NCI-H526 (cell line): ENCODE results near the gene CENPP.
A peak's percentile ranks its signal among the peaks of the same experiment; 100 is the strongest.

Experiments used
- DNase-seq, 2 experiments: peaks; one replicate each; lab custom pipeline; 2025; lab: John Stamatoyannopoulos, UW

Gene CENPP

DNA sequence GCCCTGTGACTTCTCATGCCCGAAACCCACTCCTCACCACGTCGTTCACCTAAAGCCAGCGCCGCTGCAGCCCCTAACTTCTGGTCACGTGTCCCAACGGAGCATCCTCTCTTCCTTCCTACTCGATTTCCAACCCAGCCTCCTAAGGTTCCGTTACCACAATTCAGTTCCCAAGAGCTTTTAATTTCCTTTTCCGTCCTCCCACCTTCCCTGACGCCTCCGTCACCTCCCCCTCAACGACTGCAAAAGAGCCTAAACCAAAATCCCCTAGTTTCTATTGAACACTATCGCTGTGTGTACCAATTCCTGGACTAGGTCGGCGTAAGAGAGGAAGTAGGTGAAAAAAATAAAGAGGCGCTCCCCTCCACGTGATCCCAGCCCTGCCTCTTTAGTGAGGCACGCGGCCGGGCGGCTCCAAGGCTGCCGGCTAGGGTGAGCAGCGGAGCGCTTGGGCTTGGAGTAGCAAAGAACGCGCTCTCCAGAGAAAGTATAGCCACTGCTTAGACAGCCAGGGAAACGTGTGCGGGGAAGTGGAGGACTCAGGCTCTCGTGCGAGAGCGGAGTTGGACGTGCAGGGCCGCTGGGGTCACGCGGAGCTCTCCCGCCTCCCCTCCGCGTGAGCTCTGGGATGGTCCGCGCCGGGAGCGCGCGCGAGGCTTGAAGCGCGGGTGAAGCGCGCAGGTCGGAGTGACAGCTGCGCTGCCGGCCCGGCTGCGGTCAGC is at the start of gene CENPP, which contains the start of gene NOL8:
Gene CENPP, plus strand, starts transcription at position 685 of the 722 bp plus-strand sequence.
Gene NOL8, minus strand, starts transcription at position 82 of the 722 bp plus-strand sequence. CDS start 1,189 bp downstream, outside the sequence.
- DNase-seq = peak; percentile 81 to 89

DNA sequence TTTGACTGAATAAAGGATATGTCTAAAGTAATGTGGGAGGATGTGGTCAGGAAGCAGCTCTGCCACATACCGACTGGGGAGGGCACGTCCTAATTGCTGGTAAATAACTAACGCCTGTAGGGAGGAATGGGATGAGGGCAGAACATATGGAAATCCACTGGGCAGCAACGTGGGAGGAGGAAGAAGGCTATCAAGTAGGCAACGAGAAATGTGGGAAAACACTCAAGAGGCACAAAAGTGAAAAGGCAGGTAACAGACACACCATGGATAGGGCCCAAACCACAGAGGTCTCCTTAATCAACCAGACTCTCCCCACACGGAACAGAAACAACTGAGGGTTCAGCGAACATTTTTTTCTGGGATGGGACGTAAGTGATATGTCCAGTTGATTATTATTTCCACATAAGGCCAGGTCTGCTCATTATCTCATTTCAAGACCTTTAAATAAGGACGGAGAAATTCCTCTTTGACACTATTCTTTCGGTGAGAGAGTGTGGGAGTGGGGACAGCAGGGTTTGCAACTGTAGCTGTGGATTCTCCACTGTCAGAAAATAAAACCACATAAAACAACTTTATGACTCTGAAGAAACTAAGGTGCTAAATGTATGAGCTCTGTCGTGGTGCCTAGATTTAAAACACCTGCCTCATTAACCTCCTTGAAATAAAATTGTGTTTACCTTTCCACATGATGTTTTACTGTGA is 49.3 kb upstream of the CENPP start:
- DNase-seq = no peak

DNA sequence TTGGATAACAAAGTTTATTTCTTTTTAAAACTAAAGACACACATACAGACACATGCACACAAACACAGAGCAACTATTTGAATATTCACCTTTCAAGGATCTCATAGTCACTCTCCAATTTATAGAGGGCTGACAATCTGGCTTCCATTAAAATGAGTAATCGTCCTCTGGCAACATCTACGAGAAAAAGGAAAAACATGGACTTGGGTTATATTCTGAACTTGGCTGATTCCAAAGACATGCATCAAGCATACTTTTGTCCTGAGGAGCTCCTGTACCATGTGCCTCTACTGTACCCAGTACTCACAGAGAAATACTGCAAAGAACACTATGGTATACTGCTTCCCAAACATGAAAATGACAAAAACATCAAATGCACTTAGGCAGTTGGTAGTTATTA is 47.6 kb upstream of the CENPP start:
- no peak for DNase-seq

DNA sequence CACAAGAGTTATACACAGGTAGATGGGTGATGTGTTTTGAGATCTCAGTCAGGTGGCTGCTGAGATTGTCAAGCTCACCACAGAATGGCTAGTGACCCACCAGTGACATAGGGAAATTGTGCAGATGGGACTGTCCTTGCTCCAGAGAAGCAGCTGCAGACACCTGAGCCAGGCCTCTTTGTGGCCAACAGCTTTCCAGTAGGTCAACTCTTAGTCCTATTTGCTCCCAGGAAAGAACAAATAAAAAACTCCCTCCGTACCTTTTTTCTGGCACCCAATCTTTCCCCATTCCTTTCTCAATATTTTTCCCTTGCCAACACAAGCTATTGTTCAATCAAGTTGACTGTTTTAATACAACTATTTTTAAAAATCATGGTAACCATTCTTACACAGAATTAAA is 46.5 kb upstream of the CENPP start:
- DNase-seq = no peak

DNA sequence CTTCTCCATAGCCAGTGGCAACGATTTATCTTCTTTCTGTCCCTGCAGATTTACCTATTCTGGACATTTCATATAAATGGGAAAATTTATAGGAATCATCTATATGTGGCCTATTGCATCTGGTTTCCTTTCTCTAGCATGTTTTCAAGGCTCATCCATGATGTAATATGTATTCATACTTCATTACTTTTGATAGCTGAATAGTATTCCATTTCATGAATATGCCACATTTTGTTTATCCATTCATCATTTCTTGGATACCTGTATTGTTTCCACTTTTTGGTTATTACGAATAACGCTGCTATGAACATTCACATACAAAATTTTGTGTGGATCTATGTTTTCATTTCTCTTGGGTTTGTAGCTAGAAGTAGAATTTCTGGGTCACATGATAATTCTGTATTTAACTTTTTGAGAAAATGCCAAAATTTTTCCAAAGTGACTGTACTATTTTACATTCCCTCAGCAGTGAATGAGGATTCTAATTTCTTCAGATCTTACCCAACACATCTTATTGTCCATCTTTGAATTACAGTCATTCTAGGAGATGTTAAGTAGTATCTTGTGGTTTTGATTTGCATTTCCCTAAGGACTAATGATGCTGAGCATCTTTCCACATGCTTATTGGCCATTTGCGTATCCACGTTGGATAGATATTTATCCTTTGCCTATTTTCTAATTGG is 35.9 kb upstream of the CENPP start:
- DNase-seq = no peak

DNA sequence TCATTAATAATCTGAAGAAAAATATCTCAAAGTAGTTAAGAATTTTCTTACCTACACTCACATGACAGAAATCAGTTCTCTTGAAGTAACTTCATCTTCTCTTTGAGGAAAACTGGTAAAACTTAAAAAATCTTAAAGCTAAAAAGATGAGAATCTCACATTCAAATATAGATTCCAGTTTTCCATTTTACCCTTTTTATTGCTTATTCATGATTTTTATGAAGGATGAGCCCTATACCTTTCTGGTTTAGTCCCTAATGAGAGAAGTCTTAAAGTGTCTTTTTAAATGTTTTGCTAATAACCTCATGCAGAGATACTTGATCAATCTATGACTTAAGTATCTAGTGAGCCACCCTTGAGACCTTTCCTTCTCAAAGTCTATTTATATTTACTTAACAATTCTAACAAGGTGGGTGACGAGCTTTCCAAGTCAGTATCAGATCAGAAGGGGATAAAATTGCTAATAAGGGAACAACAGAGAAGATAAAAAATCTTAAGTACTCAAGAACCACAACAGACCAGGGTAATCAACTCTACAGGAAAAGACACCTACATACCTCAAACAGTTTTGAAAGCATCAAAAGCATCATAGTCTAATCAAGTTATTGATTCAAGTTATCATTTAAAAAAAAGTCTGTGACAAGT is 34.8 kb upstream of the CENPP start:
- no peak for DNase-seq

DNA sequence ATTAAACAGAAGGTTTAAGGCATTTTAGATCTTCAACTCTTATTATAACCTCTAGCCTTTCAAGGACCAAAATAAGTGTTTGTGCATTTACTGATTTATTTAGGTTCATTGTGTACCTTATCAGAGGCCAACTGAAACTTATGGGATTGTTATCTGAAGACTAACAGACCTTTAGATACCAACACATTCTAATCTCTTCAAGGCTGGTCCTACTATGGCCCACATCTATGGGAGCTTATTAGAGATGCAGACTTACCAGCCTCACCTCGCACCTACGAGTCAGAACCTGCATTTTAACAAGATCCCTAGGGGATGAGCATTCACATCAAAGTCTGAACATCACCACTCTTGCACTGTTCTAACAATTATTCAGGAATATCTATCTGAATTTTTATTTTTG is 34.2 kb upstream of the CENPP start:
- no peak for DNase-seq

DNA sequence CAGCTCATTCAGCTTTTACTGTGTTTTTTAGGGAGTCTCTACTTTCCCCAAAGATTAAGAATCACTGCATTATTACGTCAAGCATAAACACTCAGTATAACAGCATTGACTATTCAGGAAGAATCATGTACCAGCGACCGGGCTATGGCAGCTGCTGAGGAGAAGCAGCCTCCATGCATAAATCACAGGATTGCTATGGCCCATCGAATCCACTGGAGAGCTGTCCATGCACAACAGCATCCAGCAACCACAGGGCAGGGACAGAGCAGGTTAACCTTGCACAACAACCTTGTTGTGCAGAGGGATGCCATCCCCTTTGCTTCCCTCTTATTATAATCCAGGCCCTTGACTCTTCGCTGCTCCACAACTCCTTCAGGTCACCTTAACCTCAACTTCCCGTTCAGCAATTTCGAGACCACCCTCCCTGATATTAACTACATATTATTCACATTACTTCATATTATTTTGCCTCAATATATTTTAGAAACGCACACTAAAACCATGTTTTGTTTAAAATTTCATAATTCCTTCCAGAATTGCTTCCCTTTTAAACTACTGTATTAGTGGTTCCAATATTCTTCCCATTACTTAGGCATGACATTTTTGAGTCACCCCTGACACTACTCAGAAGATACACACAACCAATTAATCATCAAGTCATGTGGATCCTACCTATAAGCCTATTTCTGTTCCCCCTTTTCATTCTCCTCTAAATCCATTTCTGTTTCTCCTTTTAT is 33.2 kb upstream of the CENPP start:
- no peak for DNase-seq

DNA sequence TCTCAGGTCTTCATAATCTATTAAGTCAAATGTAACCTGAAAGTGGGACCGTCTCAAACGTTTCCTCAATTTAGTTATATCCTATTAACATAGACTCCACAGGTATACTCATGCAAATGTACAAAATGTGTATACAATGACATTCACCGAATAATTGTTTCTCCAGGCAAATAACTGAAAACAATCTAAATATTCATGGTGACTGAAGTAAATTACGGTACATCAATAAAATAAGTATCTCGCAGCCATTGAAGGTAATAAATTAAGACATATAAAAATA is 32.7 kb upstream of the CENPP start:
- DNase-seq = no peak

DNA sequence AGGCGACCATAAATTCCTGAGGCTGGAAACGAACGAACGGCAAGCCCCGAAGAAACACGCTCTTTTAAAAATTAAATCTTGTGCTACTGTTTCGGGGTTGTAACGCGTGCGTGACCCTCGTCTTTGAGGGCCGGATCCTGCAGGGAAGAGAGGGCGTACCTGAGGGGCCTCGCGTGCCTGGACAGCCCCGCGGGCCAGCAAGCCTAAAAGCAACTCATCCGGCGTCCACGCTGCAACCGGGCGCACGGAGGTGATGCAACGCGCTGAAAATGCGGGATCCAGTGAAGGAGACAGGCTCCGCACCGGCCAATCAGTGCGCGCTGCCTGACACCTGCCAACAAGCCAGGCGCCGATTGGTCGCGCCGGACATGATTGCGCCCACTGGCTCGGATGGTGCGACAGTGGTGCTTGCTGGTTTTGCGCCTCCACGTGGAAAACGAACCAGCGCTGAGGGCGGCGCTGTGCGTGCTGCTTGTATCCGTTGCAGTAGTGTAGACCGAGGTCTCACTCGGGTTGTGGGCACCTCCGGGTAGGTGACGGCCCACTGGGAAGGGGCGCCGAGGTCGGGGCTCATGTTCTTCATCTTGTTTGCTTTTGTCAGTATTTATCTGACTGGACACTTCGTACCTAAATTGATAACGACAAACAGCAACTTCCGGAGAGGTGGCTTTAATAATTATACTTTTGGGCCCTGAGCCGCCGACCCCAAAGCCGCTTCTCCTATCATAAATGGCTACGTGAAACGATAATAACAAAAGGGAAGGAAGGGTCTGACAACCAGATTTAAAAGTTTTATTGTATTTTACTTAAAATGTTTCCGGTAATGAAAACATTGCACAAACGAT is 32.1 kb upstream of the CENPP start, which contains the start of gene IARS1:
Gene IARS1, minus strand, starts transcription at position 246 of the 845 bp plus-strand sequence. CDS start 4,278 bp downstream, outside the sequence.
- DNase-seq = peak; percentile 92 to 96

DNA sequence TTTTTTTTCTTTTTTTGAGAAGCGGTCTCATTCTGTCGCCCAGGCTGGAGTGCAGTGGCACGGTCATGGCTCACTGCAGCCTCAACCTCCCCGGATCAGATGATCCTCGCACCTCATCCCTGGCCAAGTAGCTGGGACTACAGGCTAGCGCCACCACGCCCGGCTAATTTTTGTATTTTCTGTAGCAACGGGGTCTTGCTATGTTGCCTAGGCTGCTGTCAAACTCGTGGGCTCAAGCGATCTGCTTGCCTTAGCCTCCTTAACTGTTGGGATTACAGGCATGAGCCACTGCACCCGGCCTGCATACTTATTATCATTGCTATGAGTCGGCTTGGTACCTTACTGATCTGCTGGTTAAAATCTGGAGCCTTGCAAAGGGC is 31.5 kb upstream of the CENPP start:
- peak in 1 of 2 experiments; percentile 10 for DNase-seq

DNA sequence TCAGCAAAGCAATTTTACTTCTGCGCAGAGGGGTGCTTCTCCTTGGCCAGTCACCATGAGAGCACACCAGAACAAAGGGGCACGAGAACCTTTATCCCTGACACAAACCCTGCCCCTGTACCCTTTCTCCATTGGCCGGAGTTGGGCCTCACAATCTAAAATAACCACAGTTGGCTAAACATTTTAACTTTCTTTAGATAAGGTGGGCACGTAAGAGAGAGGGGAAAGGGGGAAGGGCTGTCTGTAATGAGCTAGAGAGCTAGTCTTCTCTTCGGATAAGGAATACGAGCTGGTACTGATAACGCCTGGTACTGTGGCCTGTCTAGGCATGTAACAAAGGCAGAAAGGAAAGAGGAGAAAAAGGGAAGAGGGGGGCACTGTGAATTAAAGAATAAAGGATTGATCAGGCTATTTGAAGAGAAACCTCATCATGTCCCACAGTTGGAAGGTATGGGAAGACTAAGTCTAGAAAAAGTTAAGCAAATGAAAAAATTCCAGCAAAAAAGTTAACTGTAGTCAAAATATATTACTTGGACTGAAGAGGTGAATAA is 30.4 kb upstream of the CENPP start:
- DNase-seq = no peak

DNA sequence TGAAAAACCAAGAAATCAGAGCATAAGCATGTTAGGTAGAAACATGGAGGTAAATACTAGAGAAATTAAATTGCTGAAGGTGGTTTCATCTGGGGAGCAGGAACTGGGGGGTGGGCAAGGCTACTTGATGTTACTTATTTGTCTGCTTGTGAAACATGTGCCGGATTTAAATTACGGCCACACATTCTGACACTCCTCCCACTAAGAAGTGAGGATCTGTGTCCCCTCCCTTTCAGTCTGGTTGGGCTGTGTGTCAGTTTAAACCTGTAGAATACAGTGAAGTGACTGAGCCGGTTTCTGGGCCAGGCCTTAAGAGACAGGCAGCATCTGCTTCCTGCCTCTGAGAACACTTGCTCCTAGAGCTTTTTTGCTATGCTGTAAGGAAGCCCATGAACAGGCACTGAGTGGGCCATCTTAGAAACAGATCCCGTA is 29.9 kb upstream of the CENPP start:
- DNase-seq = no peak

DNA sequence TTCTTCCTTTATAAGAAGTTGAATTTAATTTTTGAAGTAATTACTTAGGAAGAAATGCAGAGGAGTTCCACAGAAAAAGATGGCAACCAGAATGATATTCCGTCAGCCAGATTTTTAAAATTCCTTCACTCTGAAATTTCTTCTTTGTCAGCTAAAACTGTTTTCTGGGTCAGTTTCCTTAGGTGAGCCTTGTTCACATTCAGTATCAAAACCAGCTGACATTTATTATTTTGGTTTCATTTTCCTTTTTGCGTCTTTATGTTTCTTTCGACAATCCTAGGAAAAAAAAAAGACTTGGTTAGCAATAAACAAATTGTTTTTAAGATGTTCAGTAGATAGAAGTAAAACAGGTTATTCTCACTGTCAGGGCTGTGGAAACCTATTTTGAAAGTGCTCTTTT is 28.1 kb upstream of the CENPP start:
- no peak for DNase-seq

DNA sequence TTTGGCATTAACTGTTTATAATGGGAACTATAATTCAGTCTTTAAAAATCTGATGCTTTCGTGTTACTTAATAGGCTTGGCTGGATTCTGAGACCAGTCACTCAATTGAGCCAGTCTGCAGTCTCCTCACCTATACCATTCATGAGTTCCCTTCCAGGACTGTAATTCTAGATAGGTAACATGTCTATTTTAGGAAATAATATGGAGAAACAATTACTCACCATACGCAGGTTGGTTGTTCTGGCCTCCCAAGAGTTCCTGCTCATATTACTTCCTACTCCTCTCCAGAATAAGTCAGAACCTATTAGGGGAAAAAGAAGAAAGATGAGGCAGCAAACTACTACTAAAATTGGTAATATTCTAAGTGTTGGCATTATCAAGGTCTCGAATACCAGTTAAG is 27.7 kb upstream of the CENPP start:
- no peak for DNase-seq

DNA sequence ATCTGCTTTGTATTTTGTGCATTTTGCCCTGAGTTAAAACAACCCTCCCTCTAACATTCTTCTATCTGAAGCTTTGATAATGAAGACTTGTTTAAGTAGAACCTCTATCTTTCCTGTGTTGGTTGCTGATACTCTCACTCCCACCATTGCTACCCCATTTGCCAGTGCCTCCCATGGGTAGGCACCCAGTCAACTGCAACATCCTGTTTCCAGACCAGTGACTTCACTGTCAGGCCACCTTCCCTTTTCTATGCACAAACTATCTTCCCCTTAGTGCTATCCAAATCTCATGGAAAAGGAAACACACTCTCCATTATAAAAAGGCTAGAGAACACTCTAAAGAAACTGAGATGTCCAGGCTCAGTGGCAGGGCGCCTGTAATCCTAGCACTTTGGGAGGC is 26.6 kb upstream of the CENPP start:
- DNase-seq = no peak

DNA sequence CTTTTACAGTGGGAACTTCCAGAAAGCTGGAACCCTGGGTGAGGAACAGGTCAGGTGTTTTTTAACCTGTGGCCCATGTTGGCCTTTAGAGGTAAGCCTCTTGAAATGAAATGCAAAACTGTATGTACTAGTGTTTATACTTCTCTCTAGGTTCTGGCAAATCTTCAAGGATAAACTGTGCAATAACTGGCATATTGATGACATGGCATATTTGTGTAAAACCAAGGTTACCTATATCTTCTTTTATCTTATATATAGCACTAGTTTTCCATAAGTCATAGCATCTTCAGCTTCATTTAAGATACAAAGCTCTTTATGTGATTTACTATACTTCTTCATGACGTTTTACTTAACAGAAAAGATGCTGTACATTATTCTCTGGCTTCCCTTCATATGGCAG is 24.8 kb upstream of the CENPP start:
- no peak for DNase-seq

DNA sequence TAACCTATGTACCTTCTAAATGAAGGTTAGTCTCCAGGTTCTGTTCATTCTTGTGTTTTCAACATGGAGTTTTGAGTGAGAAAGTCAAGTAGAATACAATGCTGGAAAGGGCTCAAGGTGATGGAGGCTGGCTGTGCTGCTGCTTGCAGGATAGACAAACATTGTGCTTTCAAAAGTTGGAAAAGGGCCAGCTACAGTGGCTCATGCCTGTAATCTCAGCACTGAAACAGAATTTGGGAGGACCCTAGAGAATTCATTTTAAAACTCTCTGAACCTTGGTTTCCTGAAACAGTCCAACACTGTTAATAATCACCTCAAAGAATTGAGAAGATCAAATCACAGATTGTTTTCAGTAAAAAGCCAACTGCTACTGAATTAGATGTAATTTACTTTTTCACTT is 16.9 kb upstream of the CENPP start:
- no peak for DNase-seq

DNA sequence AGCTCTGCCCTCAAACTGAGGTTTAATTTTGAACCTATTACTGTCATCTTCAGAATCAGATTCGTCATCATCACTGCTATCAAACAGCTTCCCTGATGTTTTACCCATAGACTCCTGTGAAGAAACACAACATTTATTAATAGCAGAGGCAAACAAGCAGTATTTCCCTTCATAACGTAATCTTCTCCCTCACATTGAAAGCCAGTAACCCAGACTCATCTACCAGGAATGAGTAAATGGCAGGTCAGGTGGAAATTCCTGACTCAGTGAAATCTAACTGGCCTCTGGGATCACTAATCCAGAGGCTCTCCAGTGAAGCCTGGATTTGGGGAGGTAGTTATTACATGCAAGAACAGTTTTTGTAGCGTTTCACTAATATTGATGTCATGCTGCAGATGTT is 15.2 kb upstream of the CENPP start:
- no peak for DNase-seq

DNA sequence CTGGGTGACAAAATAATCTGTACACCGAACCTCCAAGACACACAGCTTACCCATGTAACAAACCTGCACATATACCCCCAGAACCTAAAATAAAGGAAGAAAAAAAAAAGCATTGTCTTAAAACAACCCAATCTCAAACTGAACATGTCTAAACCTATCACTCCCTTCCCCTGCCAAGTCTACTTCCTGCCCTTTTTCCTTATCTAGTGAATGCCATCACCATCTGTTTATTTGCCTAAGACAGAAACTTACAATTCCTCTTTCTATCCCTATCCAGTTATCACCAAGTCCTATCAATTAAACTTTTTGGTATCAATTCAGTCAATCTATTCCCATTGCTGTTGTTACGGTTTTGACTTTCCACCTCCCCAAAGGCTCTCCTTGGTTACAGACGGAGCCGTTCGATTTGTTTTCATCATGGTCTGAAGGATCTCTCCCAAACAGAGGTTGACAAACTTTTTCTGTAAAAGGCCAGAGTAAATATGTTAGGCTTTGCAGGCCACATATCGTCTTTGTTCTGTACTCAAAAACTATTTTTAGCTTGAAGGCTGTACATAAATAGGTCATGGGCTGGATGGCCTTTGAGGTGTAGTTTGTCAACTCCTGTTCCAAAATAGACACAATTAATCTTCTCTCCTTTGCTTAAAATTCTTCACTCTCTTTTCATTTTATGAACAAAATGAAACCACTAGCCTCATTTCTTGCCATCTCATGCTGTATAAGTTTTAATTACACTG is 12.7 kb upstream of the CENPP start:
- DNase-seq = no peak
